Measurements from ENCODE around the gene ATP9B. TPM values are rescaled to one million over a fixed set of nuclear protein-coding genes. Genes with fewer than 3 reads are reported as not detected.
A peak's percentile ranks its signal among the peaks of the same experiment; 100 is the strongest.

Gene ATP9B
- total and polyA plus RNA-seq, 9 donors: 11.2 to 31.2 (median 16.0) TPM

GRCh38 chr18:79224381-79224780, 155.2 kb downstream of the ATP9B start:
- Histone ChIP-seq H3K27ac (ENCODE audit: low read length) (no peak overlapping the region), H3K4me1 (ENCODE audit: control insufficient read depth, insufficient read depth, low read length) (no peaks in the 10 kb centered on the region), H3K36me3 (ENCODE audit: control insufficient read depth, insufficient read depth, low read length) (peaks cover 4% of the 10 kb centered on the region), H3K4me3 (ENCODE audit: low read length) (no peak overlapping the region), H3K9me3 (replicated peaks; ENCODE audit: control insufficient read depth, low read depth, low read length) (no peaks in the 10 kb centered on the region), H3K27me3 (ENCODE audit: control insufficient read depth, insufficient read depth, low read length) (no peaks in the 10 kb centered on the region)
- no peak for DNase-seq
- WGBS (ENCODE audit: insufficient coverage): 94% methylated on average over 3 of the region's 3 CpGs

GRCh38 chr18:79227621-79228020, 158.4 kb downstream of the ATP9B start:
- no peak overlapping the region for H3K27ac ChIP-seq (ENCODE audit: low read length)
- no peak overlapping the region for H3K4me3 ChIP-seq (ENCODE audit: low read length)
- no peaks in the 10 kb centered on the region for H3K9me3 ChIP-seq (replicated peaks; ENCODE audit: control insufficient read depth, low read depth, low read length)
- H3K36me3 ChIP-seq (ENCODE audit: control insufficient read depth, insufficient read depth, low read length): peaks cover 4% of the 10 kb centered on the region
- H3K4me1 ChIP-seq (ENCODE audit: control insufficient read depth, insufficient read depth, low read length): no peaks in the 10 kb centered on the region
- H3K27me3 ChIP-seq (ENCODE audit: control insufficient read depth, insufficient read depth, low read length): no peaks in the 10 kb centered on the region
- no peak for DNase-seq
- 70% methylated on average over 2 of the region's 3 CpGs for WGBS (ENCODE audit: insufficient coverage)

GRCh38 chr18:79229431-79229830, 160.2 kb downstream of the ATP9B start:
- Histone ChIP-seq H3K4me1 (ENCODE audit: control insufficient read depth, insufficient read depth, low read length) (no peaks in the 10 kb centered on the region), H3K4me3 (ENCODE audit: low read length) (no peak overlapping the region), H3K36me3 (ENCODE audit: control insufficient read depth, insufficient read depth, low read length) (peaks cover 4% of the 10 kb centered on the region), H3K27ac (ENCODE audit: low read length) (no peak overlapping the region), H3K27me3 (ENCODE audit: control insufficient read depth, insufficient read depth, low read length) (no peaks in the 10 kb centered on the region), H3K9me3 (replicated peaks; ENCODE audit: control insufficient read depth, low read depth, low read length) (no peaks in the 10 kb centered on the region)
- DNase-seq: no peak
- no CpG with 5 or more reads among the region's 6 CpGs for WGBS (ENCODE audit: insufficient coverage)

DNA sequence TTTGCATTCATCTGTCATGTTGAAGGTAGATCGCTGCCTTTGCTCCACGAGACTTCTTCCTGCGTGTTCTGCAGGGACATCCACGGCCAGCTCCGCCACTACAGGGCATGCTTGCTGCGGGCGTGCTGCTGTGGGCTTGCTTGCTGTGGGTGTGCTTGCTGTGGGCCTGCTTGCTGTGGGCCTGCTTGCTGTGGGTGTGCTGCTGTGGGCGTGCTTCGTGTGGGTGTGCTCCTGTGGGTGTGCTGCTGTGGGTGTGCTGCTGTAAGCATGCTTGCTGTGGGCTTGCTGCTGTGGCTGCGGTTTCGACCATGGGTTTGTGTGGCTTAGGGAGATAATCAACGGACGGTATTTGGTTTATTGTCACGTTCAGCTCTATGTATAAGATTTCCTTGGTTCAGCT, 165.2 kb downstream of the ATP9B start:
- H3K27me3 ChIP-seq (ENCODE audit: control insufficient read depth, insufficient read depth, low read length): no peaks in the 10 kb centered on the region
- H3K9me3 ChIP-seq (replicated peaks; ENCODE audit: control insufficient read depth, low read depth, low read length): no peaks in the 10 kb centered on the region
- H3K36me3 ChIP-seq (ENCODE audit: control insufficient read depth, insufficient read depth, low read length): no peaks in the 10 kb centered on the region
- WGBS (ENCODE audit: insufficient coverage): 94% methylated on average over 4 of the region's 14 CpGs
- no peak overlapping the region for H3K4me3 ChIP-seq (ENCODE audit: low read length)
- no peak for DNase-seq
- no peaks in the 10 kb centered on the region for H3K4me1 ChIP-seq (ENCODE audit: control insufficient read depth, insufficient read depth, low read length)
- no peak overlapping the region for H3K27ac ChIP-seq (ENCODE audit: low read length)

- 94% methylated on average over 11 of the region's 12 CpGs for WGBS (ENCODE audit: insufficient coverage)
- no peaks in the 10 kb centered on the region for H3K9me3 ChIP-seq (replicated peaks; ENCODE audit: control insufficient read depth, low read depth, low read length)
- H3K4me3 ChIP-seq (ENCODE audit: low read length): no peak overlapping the region
These were observed 170.4 kb downstream of the ATP9B start for GRCh38 chr18:79239631-79240030.

DNA sequence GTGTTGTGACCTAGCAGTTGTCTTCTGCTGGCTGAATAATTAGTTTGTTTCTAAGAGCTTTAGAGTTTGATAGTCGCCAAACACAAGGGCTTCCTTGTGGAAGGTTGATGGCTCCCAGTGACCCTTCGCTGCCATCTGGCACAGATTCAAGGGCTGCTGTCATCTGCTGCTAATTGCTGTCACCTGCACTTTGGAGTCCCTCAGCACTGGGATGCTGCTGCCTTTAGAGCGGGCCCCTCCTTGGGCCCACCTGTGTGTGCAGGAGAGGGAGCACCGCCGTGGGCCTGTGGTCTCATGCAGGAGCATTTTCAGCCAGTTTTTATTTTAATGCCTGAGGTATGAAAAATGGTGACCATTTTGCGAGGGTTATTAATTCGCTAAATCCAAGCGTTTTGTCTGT, 172.6 kb downstream of the ATP9B start:
- H3K36me3 ChIP-seq (ENCODE audit: control insufficient read depth, insufficient read depth, low read length): no peaks in the 10 kb centered on the region

More at GRCh38 chr18:79239631-79240030, 170.4 kb downstream of the ATP9B start:
- no peaks in the 10 kb centered on the region for H3K27me3 ChIP-seq (ENCODE audit: control insufficient read depth, insufficient read depth, low read length)
- no peaks in the 10 kb centered on the region for H3K36me3 ChIP-seq (ENCODE audit: control insufficient read depth, insufficient read depth, low read length)
- no peak overlapping the region for H3K27ac ChIP-seq (ENCODE audit: low read length)
- no peak for DNase-seq
- H3K4me1 ChIP-seq (ENCODE audit: control insufficient read depth, insufficient read depth, low read length): no peaks in the 10 kb centered on the region

GRCh38 chr18:79242246-79242645, 173.1 kb downstream of the ATP9B start:
- Histone ChIP-seq H3K36me3 (ENCODE audit: control insufficient read depth, insufficient read depth, low read length) (no peaks in the 10 kb centered on the region), H3K9me3 (replicated peaks; ENCODE audit: control insufficient read depth, low read depth, low read length) (no peaks in the 10 kb centered on the region), H3K27me3 (ENCODE audit: control insufficient read depth, insufficient read depth, low read length) (no peaks in the 10 kb centered on the region), H3K27ac (ENCODE audit: low read length) (no peak overlapping the region), H3K4me1 (ENCODE audit: control insufficient read depth, insufficient read depth, low read length) (no peaks in the 10 kb centered on the region), H3K4me3 (ENCODE audit: low read length) (no peak overlapping the region)
- no peak for DNase-seq
- no CpG with 5 or more reads among the region's 5 CpGs for WGBS (ENCODE audit: insufficient coverage)

More for the DNA sequence above, 172.6 kb downstream of the ATP9B start:
- Histone ChIP-seq H3K27me3 (ENCODE audit: control insufficient read depth, insufficient read depth, low read length) (no peaks in the 10 kb centered on the region), H3K4me1 (ENCODE audit: control insufficient read depth, insufficient read depth, low read length) (no peaks in the 10 kb centered on the region), H3K4me3 (ENCODE audit: low read length) (no peak overlapping the region), H3K9me3 (replicated peaks; ENCODE audit: control insufficient read depth, low read depth, low read length) (no peaks in the 10 kb centered on the region), H3K27ac (ENCODE audit: low read length) (no peak overlapping the region)
- 68% methylated on average over 5 of the region's 8 CpGs for WGBS (ENCODE audit: insufficient coverage)
- DNase-seq: no peak

DNA sequence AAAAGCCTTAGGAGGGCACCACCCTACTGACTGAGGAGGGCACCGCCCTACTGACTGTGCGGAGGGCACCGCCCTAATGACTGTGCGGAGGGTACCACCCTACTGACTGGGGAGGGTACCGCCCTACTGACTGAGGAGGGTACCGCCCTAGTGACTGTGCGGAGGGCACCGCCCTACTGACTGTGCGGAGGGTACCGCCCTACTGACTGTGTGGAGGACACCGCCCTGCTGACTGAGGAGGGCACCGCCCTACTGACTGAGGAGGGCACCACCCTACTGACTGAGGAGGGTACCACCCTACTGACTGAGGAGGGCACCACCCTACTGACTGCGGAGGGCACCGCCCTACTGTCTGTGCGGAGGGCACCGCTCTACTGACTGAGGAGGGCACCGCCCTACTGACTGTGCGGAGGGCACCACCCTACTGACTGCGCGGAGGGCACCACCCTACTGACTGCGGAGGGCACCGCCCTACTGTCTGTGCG, 176.4 kb downstream of the ATP9B start:
- Histone ChIP-seq H3K27ac (ENCODE audit: low read length) (no peak overlapping the region), H3K27me3 (ENCODE audit: control insufficient read depth, insufficient read depth, low read length) (no peaks in the 10 kb centered on the region), H3K9me3 (replicated peaks; ENCODE audit: control insufficient read depth, low read depth, low read length) (no peaks in the 10 kb centered on the region), H3K4me1 (ENCODE audit: control insufficient read depth, insufficient read depth, low read length) (no peaks in the 10 kb centered on the region), H3K36me3 (ENCODE audit: control insufficient read depth, insufficient read depth, low read length) (no peaks in the 10 kb centered on the region), H3K4me3 (ENCODE audit: low read length) (no peak overlapping the region)
- 84% methylated on average over 17 of the region's 23 CpGs for WGBS (ENCODE audit: insufficient coverage)
- no peak for DNase-seq

DNA sequence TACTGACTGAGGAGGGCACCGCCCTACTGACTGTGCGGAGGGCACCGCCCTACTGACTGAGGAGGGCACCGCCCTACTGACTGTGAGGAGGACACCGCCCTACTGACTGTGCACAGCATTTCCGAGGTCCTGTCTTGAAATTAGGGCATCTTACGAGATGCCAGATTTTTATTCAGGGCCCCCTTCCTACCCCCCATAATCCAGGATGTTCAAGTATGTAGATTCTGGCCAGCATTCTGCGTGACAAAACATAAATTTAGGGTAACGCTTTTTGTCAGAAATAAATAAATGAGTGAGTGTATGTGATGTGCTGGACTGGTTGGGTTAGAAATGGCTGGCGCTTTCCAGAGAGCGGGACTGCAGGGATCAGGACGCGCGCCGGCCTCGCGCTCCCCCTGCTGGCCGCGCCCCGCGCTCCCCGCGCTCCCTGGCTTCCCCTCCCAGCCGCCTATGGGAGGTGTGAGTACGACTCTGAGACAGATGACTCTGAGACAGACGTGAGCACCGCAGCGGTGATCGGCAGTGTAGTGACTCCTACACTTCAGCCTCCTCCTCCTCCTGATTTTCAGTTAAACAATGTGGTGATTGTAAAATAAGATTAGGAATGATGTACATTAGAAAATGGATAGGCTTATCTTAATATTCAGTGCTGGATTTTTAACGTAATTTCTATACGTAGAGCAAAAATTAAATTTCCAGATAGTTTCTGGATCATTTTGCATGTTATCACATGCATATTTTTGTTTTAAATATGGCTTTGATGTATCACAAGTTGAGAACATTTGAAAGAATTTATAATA, 177.3 kb downstream of the ATP9B start:
- DNase-seq: peak; percentile 73
- no peaks in the 10 kb centered on the region for H3K36me3 ChIP-seq (ENCODE audit: control insufficient read depth, insufficient read depth, low read length)
- H3K9me3 ChIP-seq (replicated peaks; ENCODE audit: control insufficient read depth, low read depth, low read length): no peaks in the 10 kb centered on the region
- H3K27ac ChIP-seq (ENCODE audit: low read length): no peak overlapping the region
- H3K4me1 ChIP-seq (ENCODE audit: control insufficient read depth, insufficient read depth, low read length): no peaks in the 10 kb centered on the region
- H3K27me3 ChIP-seq (ENCODE audit: control insufficient read depth, insufficient read depth, low read length): no peaks in the 10 kb centered on the region
- 25% methylated on average over 14 of the region's 31 CpGs for WGBS (ENCODE audit: insufficient coverage)
- no peak overlapping the region for H3K4me3 ChIP-seq (ENCODE audit: low read length)

GRCh38 chr18:79248495-79249060, 179.4 kb downstream of the ATP9B start:
- WGBS (ENCODE audit: insufficient coverage): 95% methylated on average over 4 of the region's 9 CpGs
- DNase-seq: no peak

More at GRCh38 chr18:79248495-79249060, 179.4 kb downstream of the ATP9B start:
- Histone ChIP-seq H3K4me1 (ENCODE audit: control insufficient read depth, insufficient read depth, low read length) (no peaks in the 10 kb centered on the region), H3K27ac (ENCODE audit: low read length) (no peak overlapping the region), H3K36me3 (ENCODE audit: control insufficient read depth, insufficient read depth, low read length) (no peaks in the 10 kb centered on the region), H3K27me3 (ENCODE audit: control insufficient read depth, insufficient read depth, low read length) (no peaks in the 10 kb centered on the region), H3K4me3 (ENCODE audit: low read length) (no peak overlapping the region), H3K9me3 (replicated peaks; ENCODE audit: control insufficient read depth, low read depth, low read length) (no peaks in the 10 kb centered on the region)
